Heart left ventricle (tissue), 13 donors: ENCODE results near the gene CCDC188.

Experiments used
- POLR2A ChIP-seq, 2 donors: fragments of 450-650 bp; IDR thresholded peaks; one replicate each; pipeline ENCODE4 v1.6.1; 2017; ENCODE audit warnings: antibody characterized with exemption in 2 of 2, mild to moderate bottlenecking in 2 of 2, moderate library complexity in 2 of 2
- TF ChIP-seq, protein P1 (sequence below), 12 donors: fragments of 200-600 bp; sonication (generic) in 4 of 12; IDR thresholded peaks; one replicate each; pipeline versions ENCODE4 v1.5.0 to v1.8.0; 2018 to 2022; ENCODE audit warnings: antibody characterized with exemption in 12 of 12, mild to moderate bottlenecking in 5 of 12
- donor health status: ischemic (EF 13 %, LVEDD 7.1; RV severe dilation, severe dysfunction).
- donor health status: DM: no; HTN: yes; CAD: no.
- donor health status: DM: no; HTN: no; CAD: no.
- donor health status: ischemic (EF 25% LVEDD 6.9; RV normal size, moderate dysfunction).
- donor health status: ischemic (EF 25% LVEDD 5.7; RV mildly dilated, moderate dysfunction).
- donor health status: ischemic (EF 35%, LVEDD 5.7; RV mildly dilated, moderate dysfunction).
- donor health status: nonischemic (EF 11% LVEDD 7.7; RV severe dilation, severe dysfunction).
- donor health status: DM: yes; HTN: yes; CAD: no.
- donor health status: PGD.
- donor health status: ischemic (EF 29% LVEDD 5.4; RV normal size, mild dysfunction).
- donor health status: nonischemic (EF 23%, LVEDD 6.1; RV moderate dilation, normal function).

DNA sequence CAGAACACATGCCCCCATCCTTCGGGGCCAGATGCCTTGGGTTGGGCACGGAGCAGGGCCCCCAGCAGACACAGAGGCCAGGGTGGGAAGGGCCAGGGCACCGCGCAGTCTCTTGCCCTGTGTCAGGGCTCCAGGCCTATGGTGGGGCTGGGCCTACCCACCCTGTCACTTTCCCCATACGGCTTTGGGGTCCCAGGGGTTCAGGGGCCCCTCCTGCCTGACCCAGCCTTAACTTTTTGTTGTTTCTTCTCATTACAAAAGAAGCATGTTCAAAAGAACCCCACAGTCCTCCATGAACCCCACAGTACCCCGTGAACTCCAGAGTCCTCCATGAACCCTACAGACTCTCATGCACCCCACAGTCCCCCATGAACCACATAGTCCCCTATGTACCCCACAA lies 33.0 kb upstream of the CCDC188 start:
- TF ChIP-seq, protein P1, sequence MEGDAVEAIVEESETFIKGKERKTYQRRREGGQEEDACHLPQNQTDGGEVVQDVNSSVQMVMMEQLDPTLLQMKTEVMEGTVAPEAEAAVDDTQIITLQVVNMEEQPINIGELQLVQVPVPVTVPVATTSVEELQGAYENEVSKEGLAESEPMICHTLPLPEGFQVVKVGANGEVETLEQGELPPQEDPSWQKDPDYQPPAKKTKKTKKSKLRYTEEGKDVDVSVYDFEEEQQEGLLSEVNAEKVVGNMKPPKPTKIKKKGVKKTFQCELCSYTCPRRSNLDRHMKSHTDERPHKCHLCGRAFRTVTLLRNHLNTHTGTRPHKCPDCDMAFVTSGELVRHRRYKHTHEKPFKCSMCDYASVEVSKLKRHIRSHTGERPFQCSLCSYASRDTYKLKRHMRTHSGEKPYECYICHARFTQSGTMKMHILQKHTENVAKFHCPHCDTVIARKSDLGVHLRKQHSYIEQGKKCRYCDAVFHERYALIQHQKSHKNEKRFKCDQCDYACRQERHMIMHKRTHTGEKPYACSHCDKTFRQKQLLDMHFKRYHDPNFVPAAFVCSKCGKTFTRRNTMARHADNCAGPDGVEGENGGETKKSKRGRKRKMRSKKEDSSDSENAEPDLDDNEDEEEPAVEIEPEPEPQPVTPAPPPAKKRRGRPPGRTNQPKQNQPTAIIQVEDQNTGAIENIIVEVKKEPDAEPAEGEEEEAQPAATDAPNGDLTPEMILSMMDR (IDR thresholded peaks at IDR 0.05) = no peak
- TF ChIP-seq POLR2A (IDR thresholded peaks at IDR 0.05) = no peak
